ENCODE measurements around the gene STEEP1.

STEEP1 gene

DNA sequence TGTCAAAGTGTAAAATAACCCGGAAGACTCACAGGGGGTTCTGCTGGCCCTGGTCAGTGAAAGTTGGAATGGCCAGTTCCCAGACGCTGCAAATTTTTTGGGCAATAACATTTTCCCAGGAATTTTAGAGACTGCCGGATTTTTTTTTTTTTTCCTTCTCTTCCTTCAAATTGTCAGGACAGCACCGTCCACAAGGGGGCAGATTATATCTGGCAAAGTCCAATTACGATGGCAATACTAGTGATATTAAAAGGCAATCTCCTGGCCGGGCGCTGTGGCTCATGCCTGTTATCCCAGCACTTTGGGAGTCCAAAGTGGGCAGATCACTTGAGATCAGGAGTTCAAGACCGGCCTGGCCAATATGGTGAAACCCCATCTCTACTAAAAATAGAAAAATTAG is 76.5 kb downstream of the STEEP1 start:
- Histone ChIP-seq H3K4me2 (no peak overlapping the region; the same call in 1 of the 2 replicates), H4K20me1 (ENCODE audit: insufficient read depth) (no peaks in the 10 kb centered on the region), H3K79me2 (ENCODE audit: insufficient read depth, low read depth) (no peaks in the 10 kb centered on the region), H3K36me3 (ENCODE audit: insufficient read depth) (no peaks in the 10 kb centered on the region), H2AFZ (ENCODE audit: low read depth) (peak overlapping the region; percentile 22; the same call in 1 of the 2 replicates), H3K27me3 (ENCODE audit: insufficient read depth, low read depth) (no peaks in the 10 kb centered on the region), H3K4me1 (ENCODE audit: low read depth, poor library complexity, severe bottlenecking) (no peaks in the 10 kb centered on the region), H3K9ac (no peak overlapping the region), H3K27ac (no peak overlapping the region), H3K4me3 (IDR thresholded peaks at IDR 0.05; ENCODE audit: insufficient read depth, low read depth, low read length) (no peak overlapping the region)
- TF ChIP-seq, protein P1, sequence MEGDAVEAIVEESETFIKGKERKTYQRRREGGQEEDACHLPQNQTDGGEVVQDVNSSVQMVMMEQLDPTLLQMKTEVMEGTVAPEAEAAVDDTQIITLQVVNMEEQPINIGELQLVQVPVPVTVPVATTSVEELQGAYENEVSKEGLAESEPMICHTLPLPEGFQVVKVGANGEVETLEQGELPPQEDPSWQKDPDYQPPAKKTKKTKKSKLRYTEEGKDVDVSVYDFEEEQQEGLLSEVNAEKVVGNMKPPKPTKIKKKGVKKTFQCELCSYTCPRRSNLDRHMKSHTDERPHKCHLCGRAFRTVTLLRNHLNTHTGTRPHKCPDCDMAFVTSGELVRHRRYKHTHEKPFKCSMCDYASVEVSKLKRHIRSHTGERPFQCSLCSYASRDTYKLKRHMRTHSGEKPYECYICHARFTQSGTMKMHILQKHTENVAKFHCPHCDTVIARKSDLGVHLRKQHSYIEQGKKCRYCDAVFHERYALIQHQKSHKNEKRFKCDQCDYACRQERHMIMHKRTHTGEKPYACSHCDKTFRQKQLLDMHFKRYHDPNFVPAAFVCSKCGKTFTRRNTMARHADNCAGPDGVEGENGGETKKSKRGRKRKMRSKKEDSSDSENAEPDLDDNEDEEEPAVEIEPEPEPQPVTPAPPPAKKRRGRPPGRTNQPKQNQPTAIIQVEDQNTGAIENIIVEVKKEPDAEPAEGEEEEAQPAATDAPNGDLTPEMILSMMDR (conservative IDR thresholded peaks at IDR 0.05; ENCODE audit: low read depth, low read length), result peak; percentile 76
